Adrenal gland (tissue), 12 donors: Measurements from ENCODE around the gene XIRP1. TPM values are rescaled to one million over a fixed set of nuclear protein-coding genes. Genes with fewer than 3 reads are reported as not detected.
A peak's percentile ranks its signal among the peaks of the same experiment; 100 is the strongest.

Source experiments
- DNase-seq, 7 donors: peaks; one replicate each; pipeline ENCODE4 v3.0.0-alpha.2; 2019 to 2020
- H3K27ac ChIP-seq, 5 donors: fragments of 200-600 bp; sonication (generic) in 4 of 5; 1 replicate in 3 of 5; 2 replicates in 2 of 5; pipeline versions ENCODE4 v1.5.1 to v1.8.0; 2016 to 2020; ENCODE audit warnings: mild to moderate bottlenecking in 1 of 5
- H3K27me3 ChIP-seq: fragments of 200-600 bp; 2 replicates; pipeline ENCODE4 v1.8.0; 2021
- H3K36me3 ChIP-seq, 2 donors: fragments of 200-600 bp; replicated peaks in 1 of 2; 1 replicate in 1 of 2; 2 replicates in 1 of 2; pipeline versions ENCODE4 v1.5.1 to v1.8.0; 2018 to 2022
- H3K4me1 ChIP-seq, 2 donors: fragments of 200-600 bp; replicated peaks in 1 of 2; 1 replicate in 1 of 2; 2 replicates in 1 of 2; pipeline versions ENCODE4 v1.5.1 to v1.8.0; 2018 to 2021
- H3K4me3 ChIP-seq, 4 donors: fragments of 200-600 bp; sonication (generic) in 3 of 4; one replicate each; pipeline ENCODE4 v1.5.1; 2016 to 2018
- H3K9me3 ChIP-seq, 3 donors: fragments of 200-600 bp; sonication (generic) in 1 of 3; replicated peaks in 1 of 3; 1 replicate in 2 of 3; 2 replicates in 1 of 3; pipeline versions ENCODE4 v1.5.1 to v1.8.0; 2016 to 2021
- CTCF ChIP-seq, 6 experiments: fragments of 450-650 bp in 4 of 6; fragments of 200-600 bp in 2 of 6; sonication (generic) in 1 of 6; IDR thresholded peaks; 1 replicate in 5 of 6; 2 replicates in 1 of 6; pipeline versions ENCODE4 v1.5.1 to v1.8.0; 2016 to 2021; ENCODE audit warnings: antibody characterized with exemption in 6 of 6, mild to moderate bottlenecking in 2 of 6, moderate library complexity in 1 of 6
- POLR2A ChIP-seq, 2 donors: fragments of 450-650 bp; IDR thresholded peaks; one replicate each; pipeline ENCODE4 v1.6.1; 2017; ENCODE audit warnings: antibody characterized with exemption in 2 of 2, mild to moderate bottlenecking in 2 of 2, moderate library complexity in 1 of 2
- WGBS, 4 donors: extraction: QIAGEN DNeasy Blood & Tissue Kit in 2 of 4; methylation state at CpG; one replicate each; pipeline versions ENCODE4 v1.1.5 to v1.1.7; 2013 to 2017; 5-methylcytosine and 5-hydroxymethylcytosine counted together
- intact Hi-C, 2 donors: fragments of 100-400 bp; cut with DNase I; formaldehyde crosslinking; loops; one replicate each; pipeline versions ENCODE4 v1.14.1 to v1.15.0; 2022 to 2023
- polyA plus RNA-seq, 3 donors: library from polyadenylated mRNA; stranded (reverse); fragments of 200-250 nt in 2 of 3; fragments of 350-450 nt in 1 of 3; fragmentation: Illumina TruSeq in 1 of 3; extraction: RNeasy Lipid Tissue Mini Kit (QIAGEN cat#74804) in 1 of 3; gene quantifications; one replicate each; pipeline ENCODE4 v1.2.3, GENCODE V29; 2013 to 2014
- total RNA-seq, 9 donors: library from RNA; depleted of rRNA in 4 of 9; stranded (reverse); fragments of >200 nt in 4 of 9; fragments of 120-200 nt in 1 of 9; fragmentation: NEBNext Ultra II Directional in 1 of 9; extraction: Animal tissue kit (Norgen Biotek cat#: 25700) in 1 of 9; gene quantifications; one replicate each; pipeline versions ENCODE4 v1.1.0 to v1.2.4, GENCODE V29; 2013 to 2023
- donor health status: healthy with polysubstance abuse.
- donor health status: Bipolar disorder and iron deficiency.
- donor health status: DM: yes; HTN: yes; CAD: no.
- donor health status: DM: no; HTN: no; CAD: no.
- donor health status: DM: no; HTN: no; CAD: no.
- donor health status: DM: yes; HTN: yes; CAD: no.

Gene XIRP1
- total and polyA plus RNA-seq, 12 donors = under 0.01 to 0.48 (median 0.21) TPM; not detected in 6

GRCh38 chr3:39185959-39186691 lies 6.3 kb downstream of the XIRP1 start:
- TF ChIP-seq POLR2A (IDR thresholded peaks at IDR 0.05) (no peak), CTCF (IDR thresholded peaks at IDR 0.05) (no peak)
- H3K4me1 ChIP-seq = peaks cover 0 to 4% of the 10 kb centered on the region in 2 donors
- no peak for DNase-seq
- H3K27me3 ChIP-seq = no peaks in the 10 kb centered on the region
- H3K9me3 ChIP-seq = no peaks in the 10 kb centered on the region
- no peaks in the 10 kb centered on the region for H3K36me3 ChIP-seq
- intact Hi-C loops = loop anchor here (5.0 to 10.0 kb wide), 3 partner anchors 106 to 199 kb away; partner anchors contain the start of gene SLC25A38 (in 1 of the 2)
- no peak overlapping the region for H3K4me3 ChIP-seq
- 86 to 94% (median 92%) methylated on average over 9 to 14 of the region's 14 CpGs for WGBS, 4 donors
- H3K27ac ChIP-seq = no peak overlapping the region

DNA sequence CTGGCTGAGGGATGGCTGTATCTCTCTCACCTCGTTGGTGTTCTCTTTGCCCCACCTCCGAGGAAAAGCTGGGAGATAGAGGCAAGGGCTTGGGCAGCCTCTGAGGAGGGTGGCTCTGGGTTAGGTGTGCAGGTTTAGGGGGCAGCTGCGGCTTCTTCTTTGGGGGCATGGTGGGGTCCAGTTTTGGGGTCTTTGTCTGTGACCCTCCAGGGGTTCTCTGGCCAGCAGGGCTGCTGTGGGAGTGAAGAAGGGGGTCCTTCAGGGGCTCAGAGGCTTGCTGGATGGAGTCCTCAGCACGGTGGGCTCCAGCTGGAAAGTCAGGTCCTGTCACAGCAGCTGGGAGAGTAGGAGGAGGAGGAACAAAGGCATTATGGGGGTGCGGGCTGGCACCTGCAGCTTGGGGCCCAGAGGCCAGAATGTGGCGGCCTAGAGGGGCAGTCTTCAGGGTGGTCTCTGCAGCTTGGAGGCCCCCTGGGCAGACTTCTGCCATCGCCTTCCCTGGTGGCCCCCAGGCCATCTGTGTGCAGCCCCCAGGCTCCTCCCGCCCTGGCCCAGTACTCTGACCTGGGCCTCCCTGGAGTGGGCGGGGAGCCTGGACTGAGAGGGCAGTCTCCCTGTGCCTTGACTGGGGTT lies 7.0 kb downstream of the XIRP1 start:
- no peak for DNase-seq
- WGBS, 4 donors = 91 to 96% (median 95%) methylated on average over 8 to 9 of the region's 9 CpGs
- intact Hi-C loops = loop anchor here (5.0 to 10.0 kb wide), 3 partner anchors 107 to 199 kb away; partner anchors contain the start of gene SLC25A38 (in 1 of the 2)

DNA sequence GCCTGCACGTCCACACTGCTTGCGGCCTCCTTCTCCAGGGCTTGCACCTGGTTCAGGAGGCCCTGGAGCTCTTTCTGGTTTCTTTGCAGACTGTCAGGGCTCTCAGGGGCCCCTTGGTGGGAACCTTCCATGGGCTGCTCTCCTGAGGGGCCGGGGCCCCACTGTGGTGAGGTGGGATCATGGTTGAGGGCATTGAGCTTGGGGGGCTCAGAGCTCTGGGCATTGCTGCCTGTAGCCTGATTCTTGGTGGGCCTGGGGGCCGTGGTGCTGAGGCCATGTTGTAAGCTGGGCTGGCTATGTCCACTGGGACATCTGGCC lies 7.5 kb downstream of the XIRP1 start:
- H3K27me3 ChIP-seq = no peaks in the 10 kb centered on the region
- no peak overlapping the region for H3K27ac ChIP-seq
- no peak overlapping the region for H3K4me3 ChIP-seq
- DNase-seq = peak in 1 of 7 donors; percentile 39
- 93 to 100% (median 97%) methylated on average over 1 to 4 of the region's 4 CpGs for WGBS, 4 donors
- TF ChIP-seq POLR2A (IDR thresholded peaks at IDR 0.05) = no peak
- TF ChIP-seq CTCF (IDR thresholded peaks at IDR 0.05) = no peak
- H3K36me3 ChIP-seq = no peaks in the 10 kb centered on the region
- no peaks in the 10 kb centered on the region for H3K9me3 ChIP-seq
- H3K4me1 ChIP-seq = peaks cover 0 to 14% of the 10 kb centered on the region in 2 donors
- intact Hi-C loops = loop anchor here (5.0 to 10.0 kb wide), 4 partner anchors 38 to 200 kb away; partner anchors contain the start of gene SLC25A38 (in 1 of the 2)

More for the DNA sequence above, 7.0 kb downstream of the XIRP1 start:
- Histone ChIP-seq H3K4me3 (no peak overlapping the region), H3K4me1 (peaks cover 0 to 9% of the 10 kb centered on the region in 2 donors), H3K27ac (no peak overlapping the region), H3K27me3 (no peaks in the 10 kb centered on the region), H3K9me3 (no peaks in the 10 kb centered on the region), H3K36me3 (no peaks in the 10 kb centered on the region)
- no peak for TF ChIP-seq CTCF (IDR thresholded peaks at IDR 0.05)

DNA sequence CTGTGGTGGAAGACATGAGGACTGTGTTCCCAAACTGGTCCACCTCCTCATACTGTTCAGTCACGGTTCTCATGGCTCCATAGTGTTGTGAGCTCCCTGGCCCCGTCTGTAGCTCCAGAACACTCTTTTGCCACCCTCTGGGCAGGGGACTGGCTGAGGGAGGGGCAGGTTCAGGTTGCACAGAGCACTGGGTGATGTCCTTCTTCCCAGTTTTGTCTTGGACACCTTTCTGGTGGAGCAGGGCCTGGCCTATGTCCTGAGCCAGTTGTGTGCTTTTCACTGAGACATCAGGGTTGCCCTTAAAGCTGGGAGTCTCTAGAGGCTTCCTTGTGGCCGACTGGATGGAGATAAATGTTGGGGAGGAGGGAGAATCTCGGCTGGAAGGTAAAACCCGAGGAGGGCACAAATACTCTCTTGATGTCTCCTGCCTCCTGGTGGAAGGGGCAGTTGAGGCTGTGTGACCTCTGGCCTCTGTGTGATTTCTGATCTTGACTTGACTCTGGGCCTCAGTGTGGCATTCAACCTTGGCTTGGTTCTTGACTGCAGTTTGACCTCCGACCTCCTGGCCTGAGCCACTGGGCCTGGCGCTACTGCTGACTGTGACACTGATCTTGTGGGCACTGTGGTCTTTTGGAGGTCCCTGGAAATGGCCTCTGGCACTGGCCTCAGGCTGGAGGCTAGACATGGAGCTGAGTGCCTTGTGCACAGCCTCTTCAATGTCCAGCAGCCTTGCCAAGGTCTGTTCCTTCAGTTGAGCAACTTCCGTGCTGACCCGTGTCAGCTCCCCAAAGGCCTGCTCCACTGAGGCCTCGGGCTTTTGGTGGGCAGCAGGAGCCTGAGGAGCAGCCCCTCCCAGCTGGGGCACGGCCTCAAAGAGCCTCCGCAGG lies 8.1 kb downstream of the XIRP1 start:
- no peak overlapping the region for H3K4me3 ChIP-seq
- H3K27me3 ChIP-seq = no peaks in the 10 kb centered on the region
- H3K27ac ChIP-seq = no peak overlapping the region
- H3K4me1 ChIP-seq = peaks cover 0 to 19% of the 10 kb centered on the region in 2 donors
- no peaks in the 10 kb centered on the region for H3K9me3 ChIP-seq
- WGBS, 4 donors = 72 to 89% (median 86%) methylated on average over 6 to 12 of the region's 12 CpGs
- no peak for TF ChIP-seq CTCF (IDR thresholded peaks at IDR 0.05)
- TF ChIP-seq POLR2A (IDR thresholded peaks at IDR 0.05) = no peak
- no peak for DNase-seq
- no peaks in the 10 kb centered on the region for H3K36me3 ChIP-seq
- intact Hi-C loops = loop anchor here (5.0 to 10.0 kb wide), 3 partner anchors 37 to 200 kb away; partner anchors contain the start of gene SLC25A38 (in 1 of the 2)
